Measurements from ENCODE around the gene CLIP2.
"Not testable (repeated sequence)": the region's sequence is repeated elsewhere in the genome, so short reads cannot be mapped to it uniquely, and the experiment has no call there.

The CLIP2 gene

GRCh38 chr7:74297516-74298233 lies 8.5 kb downstream of the CLIP2 start:
- DNase-seq (ENCODE audit: low read depth in 2 of 2): no peak

GRCh38 chr7:74299401-74299800 lies 10.2 kb downstream of the CLIP2 start:
- no peak for DNase-seq (ENCODE audit: low read depth in 2 of 2)

GRCh38 chr7:74300926-74301325 lies 11.7 kb downstream of the CLIP2 start:
- DNase-seq (ENCODE audit: low read depth in 2 of 2): no peak

- no peak for DNase-seq (ENCODE audit: low read depth in 2 of 2)
Measured at GRCh38 chr7:74302745-74303221, 13.6 kb downstream of the CLIP2 start.

- DNase-seq (ENCODE audit: low read depth in 2 of 2): no peak
Measured at GRCh38 chr7:74304550-74304949, 15.3 kb downstream of the CLIP2 start.

- no peak for DNase-seq (ENCODE audit: low read depth in 2 of 2)
Measured at GRCh38 chr7:74306004-74306729, 17.0 kb downstream of the CLIP2 start.

GRCh38 chr7:74306730-74307469 lies 17.7 kb downstream of the CLIP2 start:
- DNase-seq (ENCODE audit: low read depth in 2 of 2): no peak

GRCh38 chr7:74307738-74308505 lies 18.7 kb downstream of the CLIP2 start:
- DNase-seq (ENCODE audit: low read depth in 2 of 2): no peak

- DNase-seq (ENCODE audit: low read depth in 2 of 2): no peak
Measured at GRCh38 chr7:74309181-74309580, 20.0 kb downstream of the CLIP2 start.

GRCh38 chr7:74311305-74311744 lies 22.1 kb downstream of the CLIP2 start:
- no peak for DNase-seq (ENCODE audit: low read depth in 2 of 2)

GRCh38 chr7:74312418-74313028 lies 23.3 kb downstream of the CLIP2 start:
- no peak for DNase-seq (ENCODE audit: low read depth in 2 of 2)

GRCh38 chr7:74315891-74316290 lies 26.7 kb downstream of the CLIP2 start:
- not testable (repeated sequence) for DNase-seq (ENCODE audit: low read depth in 2 of 2)

- no peak for DNase-seq (ENCODE audit: low read depth in 2 of 2)
Measured at GRCh38 chr7:74317146-74317782, 28.1 kb downstream of the CLIP2 start.

- no peak for DNase-seq (ENCODE audit: low read depth in 2 of 2)
Measured at GRCh38 chr7:74318043-74318442, 28.8 kb downstream of the CLIP2 start.

- no peak for DNase-seq (ENCODE audit: low read depth in 2 of 2)
Measured at GRCh38 chr7:74320645-74321221, 31.5 kb downstream of the CLIP2 start.

GRCh38 chr7:74322892-74323291 lies 33.7 kb downstream of the CLIP2 start:
- DNase-seq (ENCODE audit: low read depth in 2 of 2): not testable (repeated sequence)

- no peak for DNase-seq (ENCODE audit: low read depth in 2 of 2)
Measured at GRCh38 chr7:74324531-74325209, 35.5 kb downstream of the CLIP2 start.

- DNase-seq (ENCODE audit: low read depth in 2 of 2): no peak
Measured at GRCh38 chr7:74325210-74325565, 36.0 kb downstream of the CLIP2 start.

GRCh38 chr7:74329225-74329624 lies 40.0 kb downstream of the CLIP2 start:
- DNase-seq (ENCODE audit: low read depth in 2 of 2): no peak
